Omental fat pad (tissue), 4 donors: ENCODE measurements around the gene HPS5. TPM values are rescaled to one million over a fixed set of nuclear protein-coding genes. Genes with fewer than 3 reads are reported as not detected.
A peak's percentile ranks its signal among the peaks of the same experiment; 100 is the strongest.

Source experiments
- ATAC-seq: fragments of 150-250 bp; one replicate; pipeline ENCODE4 v1.9.1; 2016; ENCODE audit warnings: mild to moderate bottlenecking, moderate library complexity; ENCODE audit not compliant: low FRiP score
- DNase-seq: peaks from one replicate; pipeline ENCODE4 v3.0.0-alpha.2; 2019; ENCODE audit warnings: low spot score
- total RNA-seq, 4 donors: library from RNA; depleted of rRNA; stranded (reverse); fragments of >200 nt; gene quantifications; one replicate each; pipeline ENCODE4 v1.1.0, GENCODE V29; 2016
- TF ChIP-seq, protein P1 (sequence below), 3 donors: fragments of 450-650 bp; IDR thresholded peaks; one replicate each; pipeline ENCODE4 v1.5.1; 2016 to 2017; ENCODE audit warnings: antibody characterized with exemption in 3 of 3, mild to moderate bottlenecking in 3 of 3, moderate library complexity in 2 of 3

The HPS5 gene
- total RNA-seq, 4 donors from 2014 or later = 23.0 to 66.0 (median 24.1) TPM

DNA sequence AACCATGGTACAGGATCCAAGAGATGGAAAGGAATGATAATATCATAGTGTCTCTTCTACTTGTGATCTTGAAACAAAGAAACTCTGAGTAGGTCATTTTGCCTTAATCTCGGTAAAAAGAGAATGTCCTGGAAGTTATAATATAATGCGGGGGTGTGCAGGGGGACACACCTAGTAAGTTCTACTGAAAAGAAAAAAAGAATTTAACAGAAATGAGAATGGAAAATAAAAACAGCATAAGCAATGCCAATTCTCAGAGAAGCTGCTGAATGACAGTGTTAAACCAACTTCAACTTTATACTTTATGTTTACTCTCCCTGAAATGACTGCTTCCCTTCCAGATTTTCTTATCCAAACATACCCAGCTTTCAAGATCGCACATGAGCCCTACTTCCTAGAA, 2.0 kb downstream of the HPS5 start:
- ATAC-seq (no peak), DNase-seq (no peak)
- TF ChIP-seq, protein P1, sequence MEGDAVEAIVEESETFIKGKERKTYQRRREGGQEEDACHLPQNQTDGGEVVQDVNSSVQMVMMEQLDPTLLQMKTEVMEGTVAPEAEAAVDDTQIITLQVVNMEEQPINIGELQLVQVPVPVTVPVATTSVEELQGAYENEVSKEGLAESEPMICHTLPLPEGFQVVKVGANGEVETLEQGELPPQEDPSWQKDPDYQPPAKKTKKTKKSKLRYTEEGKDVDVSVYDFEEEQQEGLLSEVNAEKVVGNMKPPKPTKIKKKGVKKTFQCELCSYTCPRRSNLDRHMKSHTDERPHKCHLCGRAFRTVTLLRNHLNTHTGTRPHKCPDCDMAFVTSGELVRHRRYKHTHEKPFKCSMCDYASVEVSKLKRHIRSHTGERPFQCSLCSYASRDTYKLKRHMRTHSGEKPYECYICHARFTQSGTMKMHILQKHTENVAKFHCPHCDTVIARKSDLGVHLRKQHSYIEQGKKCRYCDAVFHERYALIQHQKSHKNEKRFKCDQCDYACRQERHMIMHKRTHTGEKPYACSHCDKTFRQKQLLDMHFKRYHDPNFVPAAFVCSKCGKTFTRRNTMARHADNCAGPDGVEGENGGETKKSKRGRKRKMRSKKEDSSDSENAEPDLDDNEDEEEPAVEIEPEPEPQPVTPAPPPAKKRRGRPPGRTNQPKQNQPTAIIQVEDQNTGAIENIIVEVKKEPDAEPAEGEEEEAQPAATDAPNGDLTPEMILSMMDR (IDR thresholded peaks at IDR 0.05) = no peak

DNA sequence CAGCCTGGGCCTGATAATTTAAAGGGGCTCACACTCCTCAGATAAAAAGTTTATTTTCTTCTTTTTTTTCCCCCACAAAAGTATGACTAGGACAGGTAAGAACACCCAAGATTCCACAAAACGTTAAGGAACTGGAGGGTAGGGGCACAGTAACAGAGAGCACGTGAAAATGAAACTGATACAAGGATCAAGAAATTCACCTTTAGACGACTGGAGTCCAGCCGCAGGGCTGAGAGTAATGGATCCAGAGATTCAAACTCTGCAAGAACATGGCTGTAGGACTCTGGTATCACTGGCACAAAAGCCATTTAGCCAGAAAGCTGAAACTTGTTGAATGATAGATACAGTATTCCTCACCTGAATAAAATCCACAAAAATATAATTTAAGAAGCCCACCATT, 4.4 kb downstream of the HPS5 start:
- DNase-seq (no peak), ATAC-seq (no peak)
- TF ChIP-seq, protein P1 (IDR thresholded peaks at IDR 0.05) = no peak

DNA sequence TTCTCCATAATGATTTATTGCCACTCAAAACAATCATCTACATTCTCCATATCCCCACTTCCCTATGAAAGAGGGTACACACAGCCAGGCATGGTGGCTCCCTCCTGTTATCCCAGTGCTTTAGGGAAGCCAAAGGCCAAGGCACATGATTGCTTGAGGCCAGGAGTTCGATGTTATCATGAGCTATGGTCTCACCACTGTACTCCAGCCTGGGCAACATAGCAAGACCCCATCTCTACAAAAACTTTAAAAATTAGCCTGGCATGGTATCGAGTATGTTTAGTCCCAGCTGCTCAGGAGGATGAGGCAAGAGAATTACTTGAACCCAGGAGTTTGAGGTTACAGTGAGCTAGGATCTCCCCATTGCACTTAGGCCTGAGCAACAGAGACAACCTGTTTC, 6.0 kb downstream of the HPS5 start:
- ATAC-seq (no peak), DNase-seq (no peak)
- TF ChIP-seq, protein P1 (IDR thresholded peaks at IDR 0.05) = no peak

DNA sequence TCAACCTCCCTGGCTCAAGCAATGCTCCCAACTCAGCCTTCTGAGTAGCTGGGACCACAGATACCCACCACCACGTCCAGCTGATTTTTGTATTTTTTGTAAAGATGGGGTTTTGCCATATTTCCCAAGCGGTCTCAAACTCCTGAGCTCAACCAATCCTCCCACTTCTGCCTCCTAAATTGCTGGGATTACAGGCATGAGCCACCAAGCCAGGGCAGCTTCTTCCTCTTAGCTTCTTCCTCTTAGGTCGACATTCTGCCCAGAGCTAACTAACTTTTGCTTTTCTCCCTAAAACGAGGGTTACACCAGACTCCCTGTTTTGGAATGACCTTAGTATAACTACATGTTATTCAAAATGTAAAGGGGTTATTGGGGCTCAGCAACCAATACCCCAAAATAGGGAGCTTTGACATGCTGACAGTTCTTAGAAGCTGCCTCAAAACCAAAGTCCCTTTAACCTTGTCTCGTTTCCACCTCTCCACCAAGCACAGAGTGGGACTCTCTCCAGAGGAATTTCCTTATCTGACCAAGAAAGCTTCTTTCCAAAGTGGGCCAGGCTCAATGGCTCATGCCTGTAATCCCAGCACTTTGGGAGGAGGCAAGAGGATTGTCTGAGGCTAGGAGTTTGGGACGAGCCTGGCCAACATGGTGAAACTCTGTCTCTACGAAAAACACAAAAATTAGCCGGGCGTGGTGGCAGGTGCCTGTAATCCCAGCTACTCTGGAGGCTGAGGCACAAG, 7.0 kb downstream of the HPS5 start:
- ATAC-seq = no peak
- DNase-seq = no peak
- TF ChIP-seq, protein P1 (IDR thresholded peaks at IDR 0.05) = no peak

DNA sequence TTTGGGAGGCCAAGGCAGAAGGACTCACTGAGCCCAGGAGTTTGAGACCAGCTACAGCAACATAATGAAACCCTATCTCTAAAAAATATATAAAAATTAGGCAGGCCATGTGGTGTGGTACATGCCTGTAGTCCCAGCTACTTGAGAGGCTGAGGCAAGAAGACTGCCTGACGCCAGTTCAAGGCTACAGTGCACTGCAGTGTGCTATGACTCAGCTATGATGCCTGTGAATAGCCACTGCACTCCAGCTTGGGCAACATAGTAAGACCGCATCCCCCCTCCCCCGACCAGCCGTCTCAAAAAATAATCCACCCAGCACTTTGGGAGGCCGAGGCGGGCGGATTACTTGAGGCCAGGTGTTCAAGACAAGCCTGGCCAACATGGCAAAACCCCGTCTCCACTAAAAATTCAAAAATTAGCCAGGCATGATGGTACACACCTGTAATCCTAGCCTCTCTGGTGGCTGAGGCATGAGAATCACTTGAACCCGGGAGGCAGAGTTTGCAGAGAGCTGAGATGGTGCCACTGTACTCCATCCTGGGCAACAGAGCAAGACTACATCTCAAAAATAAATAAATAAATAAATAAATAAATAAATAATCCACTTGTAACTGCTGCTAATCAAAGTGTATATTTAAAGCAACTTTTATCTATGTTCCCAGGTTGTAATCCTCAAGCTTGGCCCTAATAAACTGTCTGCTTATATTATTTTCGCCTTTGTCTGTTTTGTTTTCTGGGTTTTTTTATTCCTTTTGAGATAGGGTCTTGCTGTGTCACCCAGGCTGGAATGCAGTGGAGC, 7.8 kb downstream of the HPS5 start:
- TF ChIP-seq, protein P1 (IDR thresholded peaks at IDR 0.05) = no peak
- ATAC-seq = no peak
- DNase-seq = no peak

DNA sequence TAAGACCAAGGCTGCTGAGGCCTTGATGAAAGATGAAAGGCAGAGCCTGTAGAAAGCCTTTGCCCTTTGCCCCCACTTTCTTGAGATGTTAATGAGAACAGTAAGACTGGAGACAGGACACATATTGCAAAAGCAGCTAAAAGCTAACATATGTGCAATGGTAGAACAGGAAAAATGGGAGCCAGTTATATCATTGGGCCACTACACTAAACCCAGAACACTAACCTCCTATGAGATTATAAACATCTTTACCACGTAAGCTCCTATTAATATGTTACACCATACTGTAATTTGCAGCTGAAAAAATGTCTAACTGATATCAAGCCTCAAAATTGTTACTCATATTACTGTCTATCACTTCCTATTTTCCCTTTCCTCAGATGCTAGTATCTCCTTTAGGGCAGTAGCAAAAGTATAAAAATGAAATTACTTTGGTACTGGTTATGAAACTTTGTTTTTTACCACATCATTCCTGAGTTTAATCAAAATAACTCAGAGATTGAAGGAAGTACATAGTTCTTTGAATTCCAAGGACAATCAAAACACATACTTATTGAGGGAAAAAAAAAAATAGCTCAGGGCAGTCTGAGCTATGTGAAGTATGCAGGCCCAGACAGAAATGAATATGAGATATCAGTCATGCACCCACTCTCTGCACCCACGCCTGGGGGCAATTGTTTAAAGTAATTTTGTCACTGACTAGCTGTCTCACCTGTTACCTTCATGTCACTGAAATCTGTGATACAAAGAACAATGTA, 9.1 kb downstream of the HPS5 start:
- peak; percentile 64 for ATAC-seq
- DNase-seq = no peak
- TF ChIP-seq, protein P1 (IDR thresholded peaks at IDR 0.05) = no peak
